ENCODE results near the gene DSCAM.

DSCAM gene

DNA sequence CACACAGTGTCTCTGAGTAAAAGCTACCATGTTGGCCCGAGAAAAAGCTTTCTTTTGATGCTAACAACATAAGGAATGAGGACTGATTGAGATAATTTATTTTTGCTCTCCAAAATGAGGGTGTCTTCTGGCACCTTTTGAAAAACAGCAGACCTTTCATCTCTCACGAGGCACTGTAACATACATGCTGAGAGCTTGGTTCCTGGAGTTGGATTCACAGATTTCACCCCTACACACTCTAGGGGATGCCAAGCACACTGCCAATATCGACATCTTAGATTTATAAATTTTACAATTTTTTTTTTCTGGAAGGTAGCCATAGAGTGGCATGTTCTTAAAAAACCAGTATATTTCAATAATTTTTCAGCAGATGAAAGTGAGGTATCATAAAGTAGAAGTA, 408.3 kb downstream of the DSCAM start:
- no peak for DNase-seq

DNA sequence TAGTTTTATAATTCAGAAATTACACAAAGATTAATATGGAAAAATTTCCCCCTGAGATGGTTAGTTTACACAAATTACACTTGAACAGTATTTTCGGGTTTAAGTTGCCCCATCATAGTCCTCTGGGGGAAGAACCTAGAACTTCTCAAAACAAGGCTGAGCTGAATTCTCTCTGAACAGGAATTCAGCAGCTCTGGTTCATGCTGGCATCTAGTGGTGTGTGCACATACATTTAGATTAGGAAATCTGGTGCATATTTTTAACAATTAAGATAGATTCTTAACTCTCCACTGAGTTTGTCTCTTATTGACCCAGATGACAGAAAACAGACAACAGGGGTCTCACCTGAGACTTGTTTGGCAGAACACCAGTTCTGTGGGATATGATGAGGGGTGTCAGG, 410.7 kb downstream of the DSCAM start:
- no peak for DNase-seq

DNA sequence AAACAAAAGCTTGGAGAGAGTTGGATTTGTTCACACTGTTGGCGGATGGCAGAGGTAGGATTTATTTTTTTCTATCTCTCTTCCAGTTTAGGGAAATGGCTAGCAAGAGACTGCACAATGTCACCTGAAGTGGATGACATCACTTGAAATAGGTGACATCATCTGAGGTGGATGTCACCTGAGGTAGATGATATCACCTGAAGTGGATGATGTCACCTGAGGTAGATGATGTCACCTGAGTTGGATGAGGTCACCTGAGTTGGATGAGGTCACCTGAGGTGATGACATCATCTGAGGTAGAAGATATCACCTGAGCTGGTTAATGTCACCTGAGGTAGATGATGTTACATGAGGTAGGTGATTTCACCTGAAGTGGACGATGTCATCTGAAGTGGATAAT, 413.4 kb downstream of the DSCAM start:
- no peak for DNase-seq

DNA sequence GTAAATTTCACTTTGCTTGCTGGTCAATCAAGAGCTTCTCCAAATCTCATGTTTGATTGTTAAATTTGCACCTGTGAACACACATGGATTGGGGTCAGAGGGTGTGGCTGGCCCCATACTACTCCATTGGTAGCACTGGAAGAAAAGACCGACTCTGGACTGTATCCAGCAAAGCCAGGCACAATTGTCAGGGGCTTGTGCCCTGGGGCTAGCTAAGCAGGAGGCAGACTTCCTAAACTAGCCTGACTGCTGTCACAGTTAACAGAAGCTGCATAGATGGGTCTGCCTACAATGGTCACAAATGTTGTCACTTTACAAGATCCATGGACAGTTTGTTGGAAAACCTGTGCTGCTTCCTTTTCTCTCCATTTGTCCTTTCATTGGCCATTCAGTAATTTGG, 421.0 kb downstream of the DSCAM start:
- no peak for DNase-seq

DNA sequence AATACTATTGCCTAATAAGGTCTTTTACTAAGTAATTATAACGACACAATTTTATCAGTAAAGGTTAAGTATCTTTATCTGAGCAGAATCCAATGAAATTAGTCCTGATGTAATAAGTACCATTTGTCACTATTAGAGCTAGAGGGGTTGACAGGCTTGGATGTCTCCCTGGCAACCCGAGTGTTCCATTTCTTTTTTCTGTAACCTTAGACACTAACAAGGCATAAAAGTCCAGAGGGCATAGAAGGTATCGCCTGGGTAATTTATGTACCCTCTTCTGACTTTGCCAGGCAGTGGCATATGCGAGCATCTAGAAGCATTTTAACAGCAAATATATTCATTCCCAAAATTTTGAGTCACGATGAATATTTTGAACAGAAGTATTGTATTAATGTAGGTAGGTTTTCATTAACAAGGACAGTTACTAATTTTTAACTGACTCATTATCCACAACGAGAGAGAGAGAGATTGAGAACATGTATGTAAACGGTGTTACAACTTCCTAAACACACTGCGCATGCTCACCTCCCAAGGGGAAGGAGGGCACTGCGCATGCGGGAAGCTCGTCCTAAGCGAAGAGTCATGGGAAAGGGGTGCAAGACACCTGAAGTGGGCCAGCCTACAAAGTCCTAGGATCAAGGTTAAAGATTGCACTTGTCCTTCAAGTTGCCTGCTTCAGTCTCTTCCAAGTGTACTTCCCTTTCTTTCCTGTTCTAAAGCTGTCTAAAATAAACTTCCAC, 423.9 kb downstream of the DSCAM start:
- no peak for DNase-seq

DNA sequence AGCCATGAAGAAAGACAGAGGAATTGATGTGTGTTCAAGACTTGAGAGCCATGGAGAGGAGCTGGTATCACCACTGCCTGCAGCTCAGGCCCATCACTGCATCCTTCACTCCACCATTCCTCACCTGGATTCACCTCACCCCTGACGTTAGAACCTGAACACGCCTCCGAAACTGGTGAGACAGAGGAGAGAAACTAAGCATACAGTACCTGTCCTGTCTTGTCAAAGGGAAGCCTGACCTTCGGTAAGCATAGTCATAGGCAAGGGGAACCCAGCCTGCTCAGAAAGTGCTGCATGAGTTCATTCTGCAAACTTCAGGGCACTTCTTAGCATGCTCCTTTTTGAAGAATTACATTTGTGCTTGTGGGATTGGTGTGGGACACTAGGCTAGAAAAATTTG, 425.8 kb downstream of the DSCAM start:
- DNase-seq: no peak

DNA sequence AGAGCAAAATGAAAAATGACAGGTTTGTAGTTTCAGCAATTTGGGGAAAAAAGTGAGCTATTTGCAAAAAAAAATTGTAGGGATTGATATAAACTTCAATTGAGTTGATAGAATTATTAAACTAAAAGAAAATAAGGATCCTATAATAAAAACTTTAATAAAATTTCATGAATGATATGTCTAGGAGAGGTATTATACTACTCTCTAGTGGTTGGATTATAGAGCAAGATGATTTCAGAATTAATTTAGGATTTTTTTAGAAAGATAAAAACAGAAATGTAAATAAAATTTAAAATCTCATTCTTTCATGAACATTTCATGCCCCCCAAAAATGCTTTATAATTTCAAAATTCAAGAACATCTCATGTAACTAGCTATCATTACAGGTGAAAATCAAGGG, 430.4 kb downstream of the DSCAM start:
- no peak for DNase-seq

DNA sequence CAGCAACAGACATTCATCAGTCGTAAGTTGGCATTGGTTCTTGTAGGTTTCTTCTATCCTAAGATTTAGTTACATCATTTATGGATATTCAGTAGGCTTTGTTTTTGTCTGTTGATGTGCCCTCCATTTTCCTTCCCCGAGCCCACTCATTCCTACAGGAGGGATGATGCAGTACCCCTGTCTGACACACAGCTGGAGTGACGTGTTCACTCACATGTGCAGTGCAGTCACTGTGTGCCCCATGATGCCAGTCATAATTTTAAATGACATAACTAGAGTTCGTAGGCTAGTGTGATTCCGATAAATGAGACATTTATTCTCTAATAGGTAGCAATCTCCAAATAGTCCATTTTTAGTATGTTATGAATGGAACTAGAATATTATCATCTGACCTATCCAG, 438.4 kb downstream of the DSCAM start:
- DNase-seq: no peak

DNA sequence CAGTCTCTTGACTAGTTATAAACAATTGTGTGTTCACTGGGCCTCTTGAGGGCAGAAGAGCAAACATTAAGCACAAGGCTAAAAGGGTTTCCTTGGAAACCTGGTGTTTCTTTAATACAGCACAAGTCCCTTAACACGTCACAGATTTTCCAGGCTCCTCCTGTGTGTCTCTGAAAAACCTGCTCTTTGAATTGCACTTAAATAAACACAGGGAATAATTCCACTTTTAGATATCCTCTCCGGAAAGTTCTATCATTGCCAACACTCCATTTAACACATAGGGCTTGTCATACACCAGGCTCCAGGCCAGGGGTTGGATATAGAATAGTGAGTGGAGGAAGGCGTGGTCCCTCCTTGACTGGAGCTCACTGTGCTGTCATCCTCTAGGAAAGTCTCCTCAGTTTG, 442.6 kb downstream of the DSCAM start:
- peak; percentile 84 for DNase-seq

DNA sequence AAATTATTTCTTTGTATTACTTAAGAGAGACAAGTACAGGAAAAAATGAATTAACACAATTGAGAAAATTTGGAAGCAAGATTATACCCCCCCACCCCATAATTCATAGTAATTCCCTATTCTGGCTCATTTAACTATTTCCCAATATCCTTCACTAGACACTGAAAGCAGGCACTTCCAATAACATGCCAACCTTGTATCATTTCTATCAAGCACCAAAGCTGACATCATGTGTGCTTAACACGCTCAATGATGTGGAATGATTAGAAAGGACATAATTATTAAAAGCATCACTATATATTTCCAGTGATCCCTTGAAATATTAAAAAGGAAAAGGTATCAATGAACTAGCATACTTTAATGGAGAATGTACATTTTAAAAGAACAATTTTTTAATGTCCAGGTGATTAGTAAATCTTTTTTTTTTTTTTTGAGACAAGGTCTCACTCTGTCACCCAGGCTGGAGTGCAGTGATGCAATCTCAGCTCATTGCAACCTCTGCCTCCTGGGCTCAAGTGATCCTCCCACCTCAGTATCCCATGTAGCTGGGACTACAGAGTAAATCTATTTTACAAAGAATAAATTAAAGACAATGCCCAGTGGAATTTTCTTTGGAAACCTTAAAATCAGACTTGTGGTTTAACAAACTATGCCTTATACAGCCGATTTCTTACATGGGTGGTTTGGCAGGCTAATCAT, 443.9 kb downstream of the DSCAM start:
- no peak for DNase-seq

DNA sequence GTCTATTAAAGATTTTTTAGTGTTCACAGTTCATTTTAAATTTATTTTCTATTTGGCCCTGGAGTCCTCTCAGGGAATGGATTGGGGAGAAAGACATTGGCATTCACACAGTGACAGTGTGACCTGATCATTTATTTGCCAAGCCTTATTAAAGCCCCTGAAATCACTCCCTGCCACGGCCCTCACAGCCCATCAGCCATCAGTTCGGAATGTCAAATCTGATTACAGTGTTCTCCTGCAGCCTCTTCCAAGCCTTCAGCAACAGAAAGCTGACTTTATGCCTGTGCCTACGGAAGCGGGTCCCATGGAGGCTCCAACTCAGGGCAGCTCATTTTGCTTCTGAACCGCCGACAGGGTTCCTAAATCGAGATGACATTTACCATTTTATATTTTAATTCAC, 451.2 kb downstream of the DSCAM start:
- DNase-seq: no peak

DNA sequence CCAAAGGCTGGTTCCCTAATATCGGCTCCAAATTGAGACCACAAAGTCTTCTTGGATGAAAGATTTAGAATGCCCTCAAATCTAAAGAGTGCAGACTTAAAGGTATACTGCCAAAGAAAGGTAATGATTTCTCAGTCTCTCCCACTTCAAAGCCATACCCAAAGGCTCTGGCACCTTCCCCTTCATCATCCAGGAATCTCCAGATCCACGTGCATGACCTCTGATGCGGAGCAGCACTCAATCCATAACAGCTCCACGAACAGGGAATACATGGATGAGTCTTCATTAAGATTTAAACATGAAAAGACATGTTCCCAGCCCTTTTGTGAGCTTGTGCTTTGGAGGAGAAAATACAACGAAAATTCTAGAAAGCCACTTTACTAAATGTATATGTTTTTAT, 453.9 kb downstream of the DSCAM start:
- DNase-seq: no peak

DNA sequence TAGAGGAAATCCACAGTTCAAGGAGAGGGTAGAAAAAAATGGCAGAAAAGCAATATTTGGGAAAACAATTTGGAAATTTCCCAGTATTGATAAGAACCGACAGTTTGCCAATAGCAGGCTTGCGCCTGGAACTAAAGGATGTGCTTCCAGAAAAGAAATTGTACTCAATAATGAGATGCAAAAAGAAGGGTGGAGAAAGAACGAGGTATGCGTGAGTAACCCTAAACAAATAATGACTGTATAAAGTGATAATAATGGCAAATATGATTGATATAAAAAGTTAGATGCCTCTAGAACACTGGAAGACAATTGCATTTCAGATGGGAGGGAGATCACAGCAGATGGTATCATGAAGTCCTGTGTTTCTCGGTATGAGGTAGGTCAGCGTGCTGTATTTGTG, 458.9 kb downstream of the DSCAM start:
- DNase-seq: no peak

DNA sequence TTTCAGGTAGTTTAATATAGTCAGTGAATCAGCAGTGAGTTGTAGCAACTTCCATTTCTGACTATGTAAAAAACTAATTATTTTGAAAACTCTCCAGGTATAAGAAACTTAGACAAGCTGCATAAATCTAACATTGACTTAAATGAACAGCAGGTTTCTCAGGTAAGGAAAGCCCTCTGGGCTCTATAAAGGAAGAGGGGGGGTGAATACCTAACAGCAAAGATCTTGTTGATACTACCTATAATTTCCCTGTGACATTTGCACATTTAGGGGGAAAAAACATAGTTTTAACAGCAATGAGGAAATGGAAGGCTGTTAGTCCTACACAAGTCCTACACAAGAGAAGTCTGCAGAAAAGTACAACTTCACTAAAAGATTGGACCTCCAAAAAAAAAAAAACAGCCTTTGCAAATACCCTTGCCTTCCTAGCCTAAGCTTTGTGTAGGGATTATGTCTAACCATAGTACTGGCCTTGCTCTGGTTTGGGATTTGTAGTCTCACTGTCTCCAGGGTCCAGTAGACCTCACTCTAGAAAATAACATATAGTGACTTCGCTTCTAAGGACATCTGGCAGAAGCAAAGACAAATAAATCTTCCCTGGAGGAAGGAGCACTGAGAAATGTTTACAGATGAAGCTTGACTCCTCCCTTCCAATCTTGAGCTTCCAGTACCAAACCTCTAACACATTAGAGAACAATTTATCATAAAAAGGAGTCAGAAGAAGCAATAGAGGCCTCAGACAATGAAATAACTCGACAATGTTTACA, 459.8 kb downstream of the DSCAM start:
- no peak for DNase-seq

DNA sequence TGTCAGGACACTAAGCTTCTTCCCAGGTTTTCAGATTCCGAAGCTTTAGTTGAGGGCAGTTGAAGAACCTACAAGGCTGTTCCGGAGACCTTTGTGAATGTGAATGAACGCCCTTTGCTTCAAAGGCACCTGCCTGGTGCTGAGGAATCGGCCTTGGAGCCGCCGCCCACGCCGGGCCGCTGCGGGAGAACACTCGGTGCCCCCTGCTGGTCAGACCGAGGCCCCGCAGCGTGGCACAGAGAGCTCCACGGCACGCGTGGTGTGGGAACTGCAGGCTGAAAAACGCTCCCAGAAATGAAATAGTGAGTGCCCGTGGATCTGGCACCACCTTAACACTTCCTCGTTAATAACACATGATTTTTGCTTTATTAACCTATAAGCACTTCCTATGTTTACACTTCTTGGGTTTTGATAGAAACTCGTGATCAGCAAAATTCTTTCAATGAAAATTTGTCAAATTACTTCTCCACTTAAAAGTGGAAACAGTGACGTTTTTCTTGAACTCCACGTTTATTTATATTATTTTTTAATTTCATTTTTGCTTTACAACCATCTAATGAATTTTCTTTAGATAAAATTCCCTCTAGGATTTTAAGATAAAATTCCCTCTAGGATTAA, 460.6 kb downstream of the DSCAM start:
- peak; percentile 73 for DNase-seq

DNA sequence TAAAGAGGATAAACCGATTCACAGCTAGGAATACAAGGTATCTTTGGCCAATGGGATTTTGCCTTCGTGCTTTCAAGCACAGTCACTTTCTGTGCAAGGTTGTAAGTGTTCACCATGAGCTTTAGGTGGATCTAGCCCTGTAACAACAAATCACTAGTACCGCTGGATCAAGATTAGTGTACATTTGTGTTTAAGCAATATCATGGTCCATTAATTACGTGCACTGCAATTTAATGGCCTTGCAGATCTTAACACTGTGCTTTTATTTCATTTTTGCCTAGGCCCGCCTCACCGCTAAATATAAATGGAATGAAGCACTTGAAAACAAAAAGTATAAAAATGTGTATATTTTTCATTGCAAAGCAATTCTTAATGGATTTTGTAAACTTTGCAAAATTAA, 461.1 kb downstream of the DSCAM start:
- no peak for DNase-seq

DNA sequence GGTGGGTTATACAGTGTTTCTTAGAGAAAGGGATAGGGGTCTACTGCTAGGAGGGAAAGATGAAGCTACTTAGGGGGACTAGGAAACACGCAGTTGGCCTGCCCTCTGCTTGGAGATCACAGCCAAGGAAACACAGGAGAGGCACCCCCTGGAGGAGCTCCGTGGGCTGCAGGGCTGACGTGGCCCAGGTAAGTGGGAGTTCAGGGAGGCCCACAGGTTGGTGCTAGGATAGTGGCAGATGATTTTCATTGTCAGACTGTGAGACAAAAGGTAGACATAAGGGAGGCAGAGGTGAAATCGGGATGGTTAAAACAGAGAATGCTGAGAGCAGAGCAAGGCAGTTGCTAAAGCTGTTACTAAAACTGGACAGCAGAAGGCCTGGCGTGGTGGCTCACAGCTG, 463.0 kb downstream of the DSCAM start:
- DNase-seq: no peak

DNA sequence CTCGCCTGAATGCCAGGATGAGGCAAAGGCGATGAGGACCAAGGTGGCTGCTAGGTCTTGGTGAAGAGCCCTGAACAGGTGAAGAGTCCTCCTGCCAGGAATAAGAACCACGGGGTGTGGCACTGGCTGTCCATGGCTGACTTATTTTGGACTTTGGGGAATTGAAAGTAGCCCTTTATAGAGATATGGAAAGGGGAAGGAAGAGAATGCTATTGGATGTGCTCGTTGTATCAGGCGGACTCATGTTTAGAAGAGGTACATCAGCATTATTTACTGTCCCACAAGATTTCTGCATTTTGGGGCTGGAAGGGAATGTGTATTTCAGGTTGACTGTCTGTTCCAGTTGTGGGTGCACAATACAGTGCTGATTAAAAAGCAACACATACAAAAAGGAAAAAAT, 465.8 kb downstream of the DSCAM start:
- no peak for DNase-seq

DNA sequence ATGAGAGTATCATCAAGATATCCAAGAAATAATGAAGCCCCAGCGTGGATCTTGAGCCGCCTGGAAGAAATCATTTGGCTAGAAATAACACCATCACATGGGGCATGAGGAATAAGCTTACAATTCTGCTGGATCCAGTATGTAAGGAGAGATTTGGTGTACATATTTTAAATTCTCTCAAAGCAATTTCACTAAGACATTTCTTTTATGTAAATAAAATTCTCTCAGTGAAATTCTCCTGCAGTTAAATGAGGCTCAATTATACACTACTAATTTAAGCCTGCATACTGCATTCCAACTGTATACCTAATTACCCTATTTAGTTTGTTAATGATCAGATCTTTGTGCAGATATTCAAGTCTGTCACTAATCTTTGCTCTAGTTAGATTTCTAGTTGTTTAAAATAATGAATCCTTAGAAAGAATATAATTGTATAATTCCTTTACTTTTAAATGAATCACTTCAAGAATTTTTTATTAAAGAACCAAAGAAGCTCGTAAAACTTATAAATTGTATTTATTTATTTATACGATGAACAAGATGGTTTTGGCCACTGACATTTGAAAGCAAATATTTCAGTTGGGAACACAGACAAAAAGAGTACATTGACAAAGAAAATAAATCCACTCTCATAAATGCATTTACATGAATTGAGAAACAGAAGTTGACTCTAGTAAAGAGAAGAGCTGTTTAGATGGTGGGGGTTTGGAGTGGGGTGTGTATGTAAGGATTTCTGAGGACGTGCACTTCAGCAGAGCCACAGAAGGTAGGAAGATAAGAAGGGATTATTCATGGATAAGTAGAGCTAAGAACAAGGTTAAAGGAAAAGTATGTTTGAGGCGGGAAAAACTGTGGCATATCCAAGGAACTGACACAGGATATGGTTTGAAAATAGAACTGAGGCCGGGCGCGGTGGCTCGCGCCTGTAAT, 466.8 kb downstream of the DSCAM start:
- no peak for DNase-seq

DNA sequence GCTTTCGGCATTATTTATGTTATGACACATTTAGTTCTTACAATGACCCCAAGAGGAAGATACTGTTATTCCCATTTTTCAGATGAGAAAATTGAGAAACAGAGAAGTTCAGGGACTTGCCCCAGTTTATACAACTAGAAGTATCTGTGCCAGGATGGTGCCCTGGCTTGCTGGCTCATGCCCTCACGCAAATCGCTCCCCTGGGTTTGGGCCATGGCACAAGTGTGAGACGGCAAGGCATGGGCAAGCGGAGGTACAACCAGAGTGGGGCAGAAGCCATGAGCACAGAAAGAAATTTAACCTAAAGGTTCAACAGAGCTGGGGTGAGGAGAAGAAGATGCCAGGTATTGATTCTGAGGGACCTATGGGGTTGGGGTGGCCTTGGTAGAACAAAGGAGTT, 469.8 kb downstream of the DSCAM start:
- no peak for DNase-seq

DNA sequence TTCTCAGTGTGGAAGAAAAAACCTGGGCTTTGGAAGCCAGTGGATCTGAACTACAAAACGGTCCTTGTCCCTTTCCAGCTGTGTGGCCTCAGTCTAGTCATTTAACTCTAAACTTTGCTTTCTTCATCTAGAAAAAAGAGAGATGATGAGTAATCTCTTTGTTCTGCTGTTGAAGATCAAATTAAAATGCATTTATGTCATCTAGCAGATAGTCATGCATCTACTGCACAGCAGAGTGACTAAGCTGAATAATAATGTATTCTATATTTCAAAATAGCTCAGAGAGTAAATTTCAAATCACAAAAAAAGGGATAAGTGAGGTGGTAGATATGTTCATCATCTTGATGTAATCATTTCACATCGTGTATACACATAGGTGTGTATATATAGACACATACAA, 473.2 kb downstream of the DSCAM start:
- no peak for DNase-seq

DNA sequence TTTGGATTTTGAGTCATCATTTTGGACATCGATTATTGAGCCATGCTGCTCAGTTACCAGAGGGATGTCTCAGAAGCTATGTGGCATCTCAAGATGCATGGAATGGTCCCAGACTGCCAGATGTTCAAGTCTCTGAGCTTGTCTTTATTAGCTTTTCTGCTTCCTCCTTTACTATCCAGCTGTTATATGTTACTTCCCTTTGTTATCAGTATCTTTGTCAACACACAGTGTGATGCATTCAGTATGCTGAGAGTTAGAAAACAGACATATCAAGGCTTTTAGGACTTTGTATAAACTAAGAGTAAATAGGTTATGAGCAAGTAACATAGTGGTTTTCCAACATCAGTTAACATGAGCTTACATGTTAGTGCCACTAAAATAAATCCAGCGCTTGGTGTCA, 474.5 kb downstream of the DSCAM start:
- DNase-seq: no peak

DNA sequence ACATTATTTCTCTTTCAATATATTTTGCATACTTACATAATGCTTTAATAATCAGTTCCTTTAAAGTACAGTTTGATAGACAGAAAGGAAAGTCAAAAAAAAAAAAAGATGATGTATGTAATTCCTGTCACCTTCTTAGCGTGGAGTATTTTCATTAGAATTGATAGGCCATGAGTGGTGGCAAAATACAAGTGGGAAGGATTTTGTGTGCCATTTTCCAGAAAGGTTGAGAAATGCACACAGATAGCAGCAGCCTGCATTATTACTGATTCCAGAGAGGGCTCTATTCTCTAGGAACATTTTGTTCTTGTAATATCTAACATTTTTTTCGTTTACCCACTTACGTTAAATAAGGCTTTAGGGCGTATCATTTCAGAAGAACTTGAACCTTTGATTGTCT, 475.6 kb downstream of the DSCAM start:
- no peak for DNase-seq
